ENCODE measurements around the gene PKP1. TPM values are rescaled to one million over a fixed set of nuclear protein-coding genes. Genes with fewer than 3 reads are reported as not detected.

Gene PKP1
- total and polyA plus RNA-seq, 2 experiments from 2014 or later = 0.19 to 0.83 TPM

DNA sequence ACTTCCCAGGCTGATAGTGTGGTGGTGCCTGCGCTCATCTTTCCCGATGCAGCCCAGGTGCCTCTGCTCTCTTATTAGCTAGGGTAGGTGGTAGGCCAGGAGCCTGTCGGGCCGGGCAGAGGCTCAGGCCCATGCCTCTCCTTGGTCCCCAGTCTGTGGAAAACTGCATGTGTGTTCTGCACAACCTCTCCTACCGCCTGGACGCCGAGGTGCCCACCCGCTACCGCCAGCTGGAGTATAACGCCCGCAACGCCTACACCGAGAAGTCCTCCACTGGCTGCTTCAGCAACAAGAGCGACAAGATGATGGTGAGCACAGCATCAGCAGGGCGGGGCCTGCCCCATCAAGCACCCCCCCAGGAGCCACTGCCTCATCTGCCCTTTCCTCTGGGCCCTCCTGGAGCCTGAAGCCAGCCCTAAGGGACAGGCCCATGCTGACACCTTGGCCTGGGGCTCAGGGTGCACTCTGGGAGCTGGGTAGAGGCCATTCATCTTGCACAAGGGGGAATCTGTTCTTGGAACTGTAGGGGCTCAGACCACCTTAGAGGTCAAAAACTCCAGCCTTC is 38.6 kb downstream of the PKP1 start (continued):
- TF ChIP-seq, protein P1, sequence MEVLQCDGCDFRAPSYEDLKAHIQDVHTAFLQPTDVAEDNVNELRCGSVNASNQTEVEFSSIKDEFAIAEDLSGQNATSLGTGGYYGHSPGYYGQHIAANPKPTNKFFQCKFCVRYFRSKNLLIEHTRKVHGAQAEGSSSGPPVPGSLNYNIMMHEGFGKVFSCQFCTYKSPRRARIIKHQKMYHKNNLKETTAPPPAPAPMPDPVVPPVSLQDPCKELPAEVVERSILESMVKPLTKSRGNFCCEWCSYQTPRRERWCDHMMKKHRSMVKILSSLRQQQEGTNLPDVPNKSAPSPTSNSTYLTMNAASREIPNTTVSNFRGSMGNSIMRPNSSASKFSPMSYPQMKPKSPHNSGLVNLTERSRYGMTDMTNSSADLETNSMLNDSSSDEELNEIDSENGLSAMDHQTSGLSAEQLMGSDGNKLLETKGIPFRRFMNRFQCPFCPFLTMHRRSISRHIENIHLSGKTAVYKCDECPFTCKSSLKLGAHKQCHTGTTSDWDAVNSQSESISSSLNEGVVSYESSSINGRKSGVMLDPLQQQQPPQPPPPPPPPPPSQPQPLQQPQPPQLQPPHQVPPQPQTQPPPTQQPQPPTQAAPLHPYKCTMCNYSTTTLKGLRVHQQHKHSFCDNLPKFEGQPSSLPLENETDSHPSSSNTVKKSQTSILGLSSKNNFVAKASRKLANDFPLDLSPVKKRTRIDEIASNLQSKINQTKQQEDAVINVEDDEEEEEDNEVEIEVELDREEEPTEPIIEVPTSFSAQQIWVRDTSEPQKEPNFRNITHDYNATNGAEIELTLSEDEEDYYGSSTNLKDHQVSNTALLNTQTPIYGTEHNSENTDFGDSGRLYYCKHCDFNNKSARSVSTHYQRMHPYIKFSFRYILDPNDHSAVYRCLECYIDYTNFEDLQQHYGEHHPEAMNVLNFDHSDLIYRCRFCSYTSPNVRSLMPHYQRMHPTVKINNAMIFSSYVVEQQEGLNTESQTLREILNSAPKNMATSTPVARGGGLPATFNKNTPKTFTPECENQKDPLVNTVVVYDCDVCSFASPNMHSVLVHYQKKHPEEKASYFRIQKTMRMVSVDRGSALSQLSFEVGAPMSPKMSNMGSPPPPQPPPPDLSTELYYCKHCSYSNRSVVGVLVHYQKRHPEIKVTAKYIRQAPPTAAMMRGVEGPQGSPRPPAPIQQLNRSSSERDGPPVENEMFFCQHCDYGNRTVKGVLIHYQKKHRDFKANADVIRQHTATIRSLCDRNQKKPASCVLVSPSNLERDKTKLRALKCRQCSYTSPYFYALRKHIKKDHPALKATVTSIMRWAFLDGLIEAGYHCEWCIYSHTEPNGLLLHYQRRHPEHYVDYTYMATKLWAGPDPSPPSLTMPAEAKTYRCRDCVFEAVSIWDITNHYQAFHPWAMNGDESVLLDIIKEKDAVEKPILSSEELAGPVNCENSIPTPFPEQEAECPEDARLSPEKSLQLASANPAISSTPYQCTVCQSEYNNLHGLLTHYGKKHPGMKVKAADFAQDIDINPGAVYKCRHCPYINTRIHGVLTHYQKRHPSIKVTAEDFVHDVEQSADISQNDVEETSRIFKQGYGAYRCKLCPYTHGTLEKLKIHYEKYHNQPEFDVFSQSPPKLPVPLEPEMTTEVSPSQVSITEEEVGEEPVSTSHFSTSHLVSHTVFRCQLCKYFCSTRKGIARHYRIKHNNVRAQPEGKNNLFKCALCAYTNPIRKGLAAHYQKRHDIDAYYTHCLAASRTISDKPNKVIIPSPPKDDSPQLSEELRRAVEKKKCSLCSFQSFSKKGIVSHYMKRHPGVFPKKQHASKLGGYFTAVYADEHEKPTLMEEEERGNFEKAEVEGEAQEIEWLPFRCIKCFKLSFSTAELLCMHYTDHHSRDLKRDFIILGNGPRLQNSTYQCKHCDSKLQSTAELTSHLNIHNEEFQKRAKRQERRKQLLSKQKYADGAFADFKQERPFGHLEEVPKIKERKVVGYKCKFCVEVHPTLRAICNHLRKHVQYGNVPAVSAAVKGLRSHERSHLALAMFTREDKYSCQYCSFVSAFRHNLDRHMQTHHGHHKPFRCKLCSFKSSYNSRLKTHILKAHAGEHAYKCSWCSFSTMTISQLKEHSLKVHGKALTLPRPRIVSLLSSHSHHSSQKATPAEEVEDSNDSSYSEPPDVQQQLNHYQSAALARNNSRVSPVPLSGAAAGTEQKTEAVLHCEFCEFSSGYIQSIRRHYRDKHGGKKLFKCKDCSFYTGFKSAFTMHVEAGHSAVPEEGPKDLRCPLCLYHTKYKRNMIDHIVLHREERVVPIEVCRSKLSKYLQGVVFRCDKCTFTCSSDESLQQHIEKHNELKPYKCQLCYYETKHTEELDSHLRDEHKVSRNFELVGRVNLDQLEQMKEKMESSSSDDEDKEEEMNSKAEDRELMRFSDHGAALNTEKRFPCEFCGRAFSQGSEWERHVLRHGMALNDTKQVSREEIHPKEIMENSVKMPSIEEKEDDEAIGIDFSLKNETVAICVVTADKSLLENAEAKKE (CRISPR knock-in tag; IDR thresholded peaks at IDR 0.05) = no peak

DNA sequence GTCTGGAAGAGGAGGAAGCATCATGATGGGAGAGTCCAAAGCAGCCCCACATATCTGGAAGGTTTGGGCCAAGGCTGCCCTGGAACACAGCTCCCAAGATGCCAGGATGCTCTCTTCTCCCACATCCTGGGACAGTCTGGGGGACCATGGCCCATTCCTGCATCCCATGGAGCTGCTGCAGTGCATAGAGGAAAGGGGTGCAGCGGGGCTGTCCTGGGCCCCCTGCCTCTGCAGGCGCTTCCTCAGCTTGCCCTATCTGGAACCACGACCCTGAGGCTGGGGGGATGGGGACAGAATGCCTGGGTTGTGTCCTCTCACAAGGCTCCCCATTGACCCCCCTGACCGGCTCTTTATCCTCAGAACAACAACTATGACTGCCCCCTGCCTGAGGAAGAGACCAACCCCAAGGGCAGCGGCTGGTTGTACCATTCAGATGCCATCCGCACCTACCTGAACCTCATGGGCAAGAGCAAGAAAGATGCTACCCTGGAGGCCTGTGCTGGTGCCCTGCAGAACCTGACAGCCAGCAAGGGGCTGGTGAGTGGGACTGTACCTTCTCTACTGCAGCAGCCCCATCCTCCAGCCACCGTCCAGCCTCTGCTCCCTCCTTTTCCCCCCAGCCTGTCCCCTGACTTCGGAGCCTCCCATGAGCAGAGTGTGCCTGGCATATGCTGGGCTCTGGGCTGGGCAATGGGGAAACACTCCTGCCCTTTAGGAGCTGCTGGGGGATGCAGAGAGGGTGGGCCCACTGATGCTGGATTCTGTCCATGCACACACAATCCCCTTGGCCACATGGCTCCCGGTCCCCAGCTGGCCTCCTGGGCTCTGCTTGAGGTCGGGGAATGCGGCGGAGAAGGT is 39.6 kb downstream of the PKP1 start:
- Mint-ChIP-seq H3K36me3 (ENCODE audit: low read depth) (no peaks in the 10 kb centered on the region; the same call in 2 of the 3 replicates), H3K27me3 (ENCODE audit: insufficient read depth, low read depth, poor library complexity) (peaks cover 20% of the 10 kb centered on the region), H3K9me3 (no peaks in the 10 kb centered on the region), H3K4me1 (no peaks in the 10 kb centered on the region; the same call in 2 of the 3 replicates), H3K27ac (no peak overlapping the region), H3K4me3 (no peak overlapping the region)
- H4K20me1 ChIP-seq (replicated peaks; ENCODE audit: insufficient read depth) = no peaks in the 10 kb centered on the region
- H2AFZ ChIP-seq = no peak overlapping the region
- no peak overlapping the region for H3K4me3 ChIP-seq
- H3K4me2 ChIP-seq = no peak overlapping the region
- ATAC-seq = no peak
- H3K79me2 ChIP-seq (replicated peaks; ENCODE audit: insufficient read depth) = no peaks in the 10 kb centered on the region
- no peaks in the 10 kb centered on the region for H3F3A ChIP-seq (replicated peaks; ENCODE audit: low read depth)
- no peaks in the 10 kb centered on the region for H3K27me3 ChIP-seq (ENCODE audit: insufficient read depth)
- H3K4me1 ChIP-seq (ENCODE audit: insufficient read depth) = no peaks in the 10 kb centered on the region
- H3K36me3 ChIP-seq (ENCODE audit: insufficient read depth) = no peaks in the 10 kb centered on the region
- H3K9me2 ChIP-seq (ENCODE audit: insufficient read depth) = no peaks in the 10 kb centered on the region
- no peak overlapping the region for H3K27ac ChIP-seq (ENCODE audit: low read depth)
- DNase-seq (ENCODE audit: low spot score) = no peak
- TF ChIP-seq JUNB (IDR thresholded peaks at IDR 0.05; ENCODE audit: unreplicated experiment) = no peak
- TF ChIP-seq, protein P2, sequence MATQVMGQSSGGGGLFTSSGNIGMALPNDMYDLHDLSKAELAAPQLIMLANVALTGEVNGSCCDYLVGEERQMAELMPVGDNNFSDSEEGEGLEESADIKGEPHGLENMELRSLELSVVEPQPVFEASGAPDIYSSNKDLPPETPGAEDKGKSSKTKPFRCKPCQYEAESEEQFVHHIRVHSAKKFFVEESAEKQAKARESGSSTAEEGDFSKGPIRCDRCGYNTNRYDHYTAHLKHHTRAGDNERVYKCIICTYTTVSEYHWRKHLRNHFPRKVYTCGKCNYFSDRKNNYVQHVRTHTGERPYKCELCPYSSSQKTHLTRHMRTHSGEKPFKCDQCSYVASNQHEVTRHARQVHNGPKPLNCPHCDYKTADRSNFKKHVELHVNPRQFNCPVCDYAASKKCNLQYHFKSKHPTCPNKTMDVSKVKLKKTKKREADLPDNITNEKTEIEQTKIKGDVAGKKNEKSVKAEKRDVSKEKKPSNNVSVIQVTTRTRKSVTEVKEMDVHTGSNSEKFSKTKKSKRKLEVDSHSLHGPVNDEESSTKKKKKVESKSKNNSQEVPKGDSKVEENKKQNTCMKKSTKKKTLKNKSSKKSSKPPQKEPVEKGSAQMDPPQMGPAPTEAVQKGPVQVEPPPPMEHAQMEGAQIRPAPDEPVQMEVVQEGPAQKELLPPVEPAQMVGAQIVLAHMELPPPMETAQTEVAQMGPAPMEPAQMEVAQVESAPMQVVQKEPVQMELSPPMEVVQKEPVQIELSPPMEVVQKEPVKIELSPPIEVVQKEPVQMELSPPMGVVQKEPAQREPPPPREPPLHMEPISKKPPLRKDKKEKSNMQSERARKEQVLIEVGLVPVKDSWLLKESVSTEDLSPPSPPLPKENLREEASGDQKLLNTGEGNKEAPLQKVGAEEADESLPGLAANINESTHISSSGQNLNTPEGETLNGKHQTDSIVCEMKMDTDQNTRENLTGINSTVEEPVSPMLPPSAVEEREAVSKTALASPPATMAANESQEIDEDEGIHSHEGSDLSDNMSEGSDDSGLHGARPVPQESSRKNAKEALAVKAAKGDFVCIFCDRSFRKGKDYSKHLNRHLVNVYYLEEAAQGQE (IDR thresholded peaks at IDR 0.05; ENCODE audit: unreplicated experiment) = no peak
- TF ChIP-seq, protein P3, sequence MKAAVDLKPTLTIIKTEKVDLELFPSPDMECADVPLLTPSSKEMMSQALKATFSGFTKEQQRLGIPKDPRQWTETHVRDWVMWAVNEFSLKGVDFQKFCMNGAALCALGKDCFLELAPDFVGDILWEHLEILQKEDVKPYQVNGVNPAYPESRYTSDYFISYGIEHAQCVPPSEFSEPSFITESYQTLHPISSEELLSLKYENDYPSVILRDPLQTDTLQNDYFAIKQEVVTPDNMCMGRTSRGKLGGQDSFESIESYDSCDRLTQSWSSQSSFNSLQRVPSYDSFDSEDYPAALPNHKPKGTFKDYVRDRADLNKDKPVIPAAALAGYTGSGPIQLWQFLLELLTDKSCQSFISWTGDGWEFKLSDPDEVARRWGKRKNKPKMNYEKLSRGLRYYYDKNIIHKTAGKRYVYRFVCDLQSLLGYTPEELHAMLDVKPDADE (IDR thresholded peaks at IDR 0.05) = no peak
- TF ChIP-seq, protein P4, sequence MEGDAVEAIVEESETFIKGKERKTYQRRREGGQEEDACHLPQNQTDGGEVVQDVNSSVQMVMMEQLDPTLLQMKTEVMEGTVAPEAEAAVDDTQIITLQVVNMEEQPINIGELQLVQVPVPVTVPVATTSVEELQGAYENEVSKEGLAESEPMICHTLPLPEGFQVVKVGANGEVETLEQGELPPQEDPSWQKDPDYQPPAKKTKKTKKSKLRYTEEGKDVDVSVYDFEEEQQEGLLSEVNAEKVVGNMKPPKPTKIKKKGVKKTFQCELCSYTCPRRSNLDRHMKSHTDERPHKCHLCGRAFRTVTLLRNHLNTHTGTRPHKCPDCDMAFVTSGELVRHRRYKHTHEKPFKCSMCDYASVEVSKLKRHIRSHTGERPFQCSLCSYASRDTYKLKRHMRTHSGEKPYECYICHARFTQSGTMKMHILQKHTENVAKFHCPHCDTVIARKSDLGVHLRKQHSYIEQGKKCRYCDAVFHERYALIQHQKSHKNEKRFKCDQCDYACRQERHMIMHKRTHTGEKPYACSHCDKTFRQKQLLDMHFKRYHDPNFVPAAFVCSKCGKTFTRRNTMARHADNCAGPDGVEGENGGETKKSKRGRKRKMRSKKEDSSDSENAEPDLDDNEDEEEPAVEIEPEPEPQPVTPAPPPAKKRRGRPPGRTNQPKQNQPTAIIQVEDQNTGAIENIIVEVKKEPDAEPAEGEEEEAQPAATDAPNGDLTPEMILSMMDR (conservative IDR thresholded peaks at IDR 0.05; ENCODE audit: low read depth in 2 of 2) = no peak
- TF ChIP-seq STAT1 (IDR thresholded peaks at IDR 0.05; ENCODE audit: unreplicated experiment) = no peak
- TF ChIP-seq CREB1 (CRISPR knock-in tag; IDR thresholded peaks at IDR 0.05; ENCODE audit: low read depth) = no peak
- no peak for TF ChIP-seq NANOG (IDR thresholded peaks at IDR 0.05; ENCODE audit: borderline replicate concordance)
- no peak for TF ChIP-seq EZH2 (IDR thresholded peaks at IDR 0.05; ENCODE audit: low read depth, unreplicated experiment)
- TF ChIP-seq EZH2phosphoT487 (IDR thresholded peaks at IDR 0.05; ENCODE audit: unreplicated experiment) = no peak
